ENCODE measurements around the gene CADM4.
A peak's percentile ranks its signal among the peaks of the same experiment; 100 is the strongest.

GRCh38 chr19:43668406-43669109 is 28.9 kb upstream of the CADM4 start:
- TF ChIP-seq REST (IDR thresholded peaks at IDR 0.05) (no peak), CTCF (IDR thresholded peaks at IDR 0.05; ENCODE audit: low read depth, low read length, missing input control) (no peak), RXRA (IDR thresholded peaks at IDR 0.05) (peak; percentile 18 to 61), TAF1 (conservative IDR thresholded peaks at IDR 0.05) (peak; percentile 58), MAX (IDR thresholded peaks at IDR 0.05) (no peak), SP1 (IDR thresholded peaks at IDR 0.05) (peak; percentile 88), RAD21 (IDR thresholded peaks at IDR 0.05) (peak in 1 of 2 donors; percentile 12), HNF4A (conservative IDR thresholded peaks at IDR 0.05) (peak in 1 of 2 donors; percentile 32), YY1 (IDR thresholded peaks at IDR 0.05) (peak; percentile 24), ATF3 (IDR thresholded peaks at IDR 0.05) (no peak), EGR1 (IDR thresholded peaks at IDR 0.05; ENCODE audit: low read depth in 2 of 2) (no peak), JUND (IDR thresholded peaks at IDR 0.05) (no peak), HNF4G (IDR thresholded peaks at IDR 0.05) (no peak)

All from liver (tissue), 3 donors.